HG03520 (cell line): ENCODE results near the gene LSR.
A peak's percentile ranks its signal among the peaks of the same experiment; 100 is the strongest.

Experiments
- ATAC-seq: cut with Tn5 transposase; IDR thresholded peaks from one replicate; pipeline ENCODE4 v1.9.1; 2021; ENCODE audit warnings: mild to moderate bottlenecking, moderate library complexity; ENCODE audit not compliant: unreplicated experiment

Gene LSR

DNA sequence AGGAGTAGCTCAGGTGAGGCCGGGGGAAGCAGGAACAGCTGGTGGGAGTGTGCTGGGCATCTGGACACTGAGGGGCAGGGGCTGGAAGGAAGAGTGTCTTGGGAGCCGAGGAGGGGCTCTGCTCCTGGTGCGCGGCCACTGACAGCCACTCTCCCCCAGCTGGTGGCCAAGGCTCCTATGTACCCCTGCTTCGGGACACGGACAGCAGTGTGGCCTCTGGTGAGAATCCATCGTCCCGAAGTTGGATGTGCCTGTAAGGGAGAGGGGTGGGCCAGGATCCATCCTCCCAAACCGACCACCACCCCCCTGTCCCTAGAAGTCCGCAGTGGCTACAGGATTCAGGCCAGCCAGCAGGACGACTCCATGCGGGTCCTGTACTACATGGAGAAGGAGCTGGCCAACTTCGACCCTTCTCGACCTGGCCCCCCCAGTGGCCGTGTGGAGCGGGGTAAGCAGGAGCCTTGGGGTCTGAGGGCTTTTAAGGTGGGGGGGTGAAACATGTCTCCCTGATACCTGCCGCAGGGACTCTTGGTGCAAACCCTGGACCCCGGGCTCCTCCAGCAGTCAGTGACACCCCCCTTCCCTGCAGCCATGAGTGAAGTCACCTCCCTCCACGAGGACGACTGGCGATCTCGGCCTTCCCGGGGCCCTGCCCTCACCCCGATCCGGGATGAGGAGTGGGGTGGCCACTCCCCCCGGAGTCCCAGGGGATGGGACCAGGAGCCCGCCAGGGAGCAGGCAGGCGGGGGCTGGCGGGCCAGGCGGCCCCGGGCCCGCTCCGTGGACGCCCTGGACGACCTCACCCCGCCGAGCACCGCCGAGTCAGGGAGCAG, 17.9 kb downstream of the LSR start:
- ATAC-seq = no peak

DNA sequence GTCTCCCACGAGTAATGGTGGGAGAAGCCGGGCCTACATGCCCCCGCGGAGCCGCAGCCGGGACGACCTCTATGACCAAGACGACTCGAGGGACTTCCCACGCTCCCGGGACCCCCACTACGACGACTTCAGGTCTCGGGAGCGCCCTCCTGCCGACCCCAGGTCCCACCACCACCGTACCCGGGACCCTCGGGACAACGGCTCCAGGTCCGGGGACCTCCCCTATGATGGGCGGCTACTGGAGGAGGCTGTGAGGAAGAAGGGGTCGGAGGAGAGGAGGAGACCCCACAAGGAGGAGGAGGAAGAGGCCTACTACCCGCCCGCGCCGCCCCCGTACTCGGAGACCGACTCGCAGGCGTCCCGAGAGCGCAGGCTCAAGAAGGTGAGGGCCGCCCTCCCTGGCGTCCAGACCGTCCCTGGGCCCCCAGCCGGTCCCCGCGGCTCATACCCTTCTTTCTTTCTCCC, 18.6 kb downstream of the LSR start:
- no peak for ATAC-seq

DNA sequence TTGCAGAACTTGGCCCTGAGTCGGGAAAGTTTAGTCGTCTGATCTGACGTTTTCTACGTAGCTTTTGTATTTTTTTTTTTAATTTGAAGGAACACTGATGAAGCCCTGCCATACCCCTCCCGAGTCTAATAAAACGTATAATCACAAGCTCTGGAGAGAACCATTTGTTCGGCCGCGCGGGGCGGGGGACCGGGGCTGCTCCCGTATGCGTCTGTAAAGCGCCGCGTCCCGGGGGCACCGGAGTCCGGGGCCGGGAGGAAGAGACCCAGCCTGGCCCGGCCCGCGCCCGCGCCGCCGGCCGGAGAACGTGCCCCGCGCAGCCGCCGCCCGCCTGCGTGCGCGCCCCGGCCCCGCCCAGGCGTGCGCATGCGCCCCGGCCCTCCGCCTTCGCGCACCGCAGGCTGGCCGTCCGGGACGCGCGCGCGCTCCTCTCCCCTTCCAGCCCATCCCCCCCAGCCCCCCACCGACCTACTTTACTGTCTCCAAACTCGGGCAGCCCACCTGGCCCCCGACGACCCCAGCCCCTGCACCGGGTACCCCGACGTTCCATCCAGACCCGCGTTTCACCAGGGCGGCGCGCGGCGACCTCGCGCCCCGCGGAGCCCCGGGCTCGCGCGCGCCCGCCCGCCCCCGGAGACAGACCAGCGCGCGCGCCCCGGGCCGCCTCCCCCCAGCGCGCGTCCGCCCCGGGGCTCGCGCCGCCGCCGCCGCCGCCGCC, 19.2 kb downstream of the LSR start:
- peak; percentile 34 for ATAC-seq

DNA sequence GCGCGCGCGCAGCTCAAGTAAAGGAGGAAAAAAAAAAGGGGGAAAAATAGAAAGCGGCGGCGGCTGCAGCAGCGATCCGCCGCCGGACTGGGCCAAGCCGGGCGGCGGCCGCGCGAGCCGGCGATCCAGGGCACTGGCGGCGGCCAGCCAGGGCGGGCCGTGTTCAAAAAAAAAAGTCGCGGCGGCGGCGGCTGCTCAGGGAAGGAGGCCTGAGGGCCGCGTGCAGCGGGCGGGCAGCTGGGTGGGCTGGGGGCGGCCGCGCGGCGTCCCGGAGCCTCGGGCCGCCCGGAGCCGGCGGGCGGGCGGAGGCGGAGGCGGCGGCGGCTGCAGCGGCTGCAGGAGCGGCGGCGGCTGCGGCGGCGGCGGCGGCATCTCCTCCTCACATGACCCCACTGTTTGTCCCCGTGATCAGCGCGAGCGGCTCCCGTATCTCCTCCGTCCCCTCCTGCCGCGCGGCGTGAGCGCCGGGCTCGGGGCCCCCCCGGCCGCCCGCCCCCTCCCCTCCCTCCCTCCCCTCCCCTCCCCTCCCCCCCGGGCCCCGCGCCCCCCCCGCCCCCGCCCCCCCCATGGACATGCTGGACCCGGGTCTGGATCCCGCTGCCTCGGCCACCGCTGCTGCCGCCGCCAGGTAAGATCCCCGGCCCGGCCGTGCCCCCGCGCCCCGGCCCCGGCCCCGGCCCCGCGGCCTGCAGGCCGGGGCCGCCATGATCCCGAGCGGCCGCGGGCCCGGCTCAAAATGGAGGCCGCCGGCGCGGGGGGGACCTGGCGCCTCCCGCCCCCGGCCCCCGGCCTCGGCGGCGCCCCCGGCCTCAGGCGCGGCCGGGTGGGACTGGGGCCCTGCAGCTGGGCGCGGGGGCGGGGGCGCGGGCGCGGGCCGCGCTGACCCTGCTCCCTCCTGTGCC, 20.0 kb downstream of the LSR start, which contains the start of gene USF2:
TSS of gene USF2 (plus strand) at position 427 of the 902 bp plus-strand sequence. CDS start at position 567, 140 bp downstream.
- no peak for ATAC-seq

- ATAC-seq = peak; percentile 43
These were observed 20.8 kb downstream of the LSR start for GRCh38 chr19:35269438-35270117.

GRCh38 chr19:35270381-35270811, 21.6 kb downstream of the LSR start:
- ATAC-seq = no peak

DNA sequence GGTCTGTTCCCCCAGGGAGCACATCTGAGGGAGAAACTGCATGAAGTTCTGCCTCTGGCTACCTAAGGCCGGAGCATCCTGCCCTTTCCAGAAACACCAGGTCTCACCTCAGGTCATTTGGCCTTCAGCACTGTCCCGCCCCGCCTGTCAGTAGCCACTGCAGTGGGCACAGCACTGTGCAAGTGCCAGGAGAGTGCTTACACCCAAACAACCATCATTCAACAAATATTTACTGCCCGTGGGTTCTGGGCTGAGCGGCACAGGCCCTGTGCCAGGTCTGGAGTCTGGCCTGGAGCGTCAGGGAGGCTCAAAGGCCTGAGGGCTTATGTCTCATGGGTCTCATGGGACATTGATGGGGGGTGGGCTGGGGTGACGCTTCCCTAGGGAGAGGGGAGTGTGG, 22.7 kb downstream of the LSR start:
- ATAC-seq = no peak

GRCh38 chr19:35272122-35272719, 23.4 kb downstream of the LSR start:
- ATAC-seq = no peak

DNA sequence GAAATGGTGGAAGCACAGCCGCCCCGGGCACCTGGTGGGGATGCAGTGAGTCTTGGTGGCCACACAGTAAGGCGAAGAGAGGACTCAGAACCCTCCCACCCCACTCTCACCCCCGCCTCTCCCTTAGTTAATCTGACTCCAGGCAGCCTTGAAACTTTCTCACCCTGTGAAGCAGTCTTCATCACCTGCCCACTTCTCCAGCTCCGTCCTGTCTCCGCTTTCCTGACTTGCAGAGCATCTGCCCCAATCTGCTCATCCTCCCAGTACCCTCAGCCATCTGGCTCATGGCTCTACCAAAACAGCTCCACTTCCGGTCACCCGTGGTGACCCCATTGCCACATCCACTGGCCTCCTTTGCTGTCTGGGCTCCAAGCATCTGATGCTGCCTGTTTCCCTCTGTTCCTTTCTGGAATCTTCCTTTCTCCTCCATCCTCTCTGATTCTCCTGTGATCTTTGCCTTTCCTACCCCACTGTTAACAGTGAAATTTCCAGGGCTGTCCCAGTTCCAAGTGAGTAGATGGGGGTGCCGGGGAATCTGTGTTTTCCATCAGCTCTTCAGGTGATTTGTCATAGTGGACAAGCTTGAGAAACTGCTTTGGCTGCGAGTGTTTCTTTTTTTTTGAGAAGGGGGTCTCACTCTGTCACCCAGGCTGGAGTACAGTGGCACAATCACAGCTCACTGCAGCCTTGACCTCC, 24.3 kb downstream of the LSR start:
- no peak for ATAC-seq

- ATAC-seq = no peak
These were observed 25.0 kb downstream of the LSR start for GRCh38 chr19:35273686-35274259.

DNA sequence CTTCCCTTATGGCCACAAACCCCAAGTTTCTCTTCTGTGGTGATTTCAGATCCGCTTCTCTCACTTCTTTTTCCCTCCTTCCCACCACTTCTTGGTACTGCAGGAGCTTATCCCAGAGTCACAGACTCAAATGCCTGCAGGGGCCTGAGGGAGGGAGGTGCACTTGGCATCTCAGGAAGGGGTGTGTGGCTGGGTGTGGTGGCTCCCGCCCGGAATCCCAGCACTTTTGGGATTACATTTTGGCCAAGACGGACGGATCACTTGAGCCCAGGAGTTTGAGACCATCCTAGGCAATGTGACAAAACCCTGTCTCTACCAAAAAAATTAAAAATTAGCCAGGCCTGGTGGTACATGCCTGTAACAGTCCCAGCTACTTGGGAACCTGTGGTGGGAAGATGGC, 25.5 kb downstream of the LSR start:
- no peak for ATAC-seq

DNA sequence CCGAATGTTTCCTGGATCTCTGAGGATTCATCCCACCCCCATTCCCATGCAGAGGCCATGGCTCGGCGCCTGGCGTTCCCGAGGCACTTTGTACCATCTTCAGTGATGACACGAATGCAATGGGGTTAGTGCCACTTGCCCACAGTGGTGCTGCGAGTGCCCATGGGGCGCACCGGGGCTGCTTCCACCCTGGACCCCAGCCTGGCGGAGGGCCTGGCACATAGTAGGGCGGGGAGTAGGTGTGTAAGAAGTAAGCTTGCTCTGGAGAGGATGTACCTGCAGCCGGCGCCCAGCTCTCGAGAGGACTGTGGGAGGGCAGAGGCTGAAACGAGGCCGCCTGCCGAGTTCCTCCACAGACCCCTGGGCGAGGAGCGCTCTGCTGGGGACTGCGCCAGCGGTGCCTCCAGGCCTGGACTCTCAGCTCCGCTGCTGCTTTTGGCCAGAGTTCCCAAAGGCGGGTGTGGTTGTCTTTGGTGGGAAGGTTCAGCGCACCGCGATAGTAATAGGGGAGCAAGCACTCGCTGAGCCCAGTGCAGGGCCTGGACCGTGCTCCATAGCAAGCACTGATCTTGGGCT, 28.0 kb downstream of the LSR start:
- no peak for ATAC-seq

DNA sequence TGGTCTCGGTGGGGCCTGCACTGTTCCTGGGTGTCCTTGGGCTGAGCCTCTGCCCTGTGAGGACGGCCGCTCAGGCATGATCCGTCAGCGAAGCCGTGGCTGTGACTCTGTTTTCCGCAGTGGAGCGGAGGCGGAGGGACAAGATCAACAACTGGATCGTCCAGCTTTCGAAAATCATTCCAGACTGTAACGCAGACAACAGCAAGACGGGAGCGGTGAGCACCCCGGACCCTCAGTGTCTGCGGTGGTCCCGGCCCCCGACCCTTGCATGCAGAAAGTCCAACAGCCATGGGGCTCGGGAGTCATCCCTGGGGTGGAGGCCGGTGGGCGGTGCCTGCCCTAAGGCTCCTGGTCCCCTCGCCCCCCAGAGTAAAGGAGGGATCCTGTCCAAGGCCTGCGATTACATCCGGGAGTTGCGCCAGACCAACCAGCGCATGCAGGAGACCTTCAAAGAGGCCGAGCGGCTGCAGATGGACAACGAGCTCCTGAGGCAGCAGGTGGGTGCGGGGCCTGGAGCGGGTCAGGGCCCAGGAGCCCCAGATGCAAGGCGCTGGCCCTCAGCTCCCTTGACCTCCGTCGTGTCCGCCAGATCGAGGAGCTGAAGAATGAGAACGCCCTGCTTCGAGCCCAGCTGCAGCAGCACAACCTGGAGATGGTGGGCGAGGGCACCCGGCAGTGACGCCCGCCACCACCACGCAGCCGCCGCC, 29.9 kb downstream of the LSR start:
- no peak for ATAC-seq

DNA sequence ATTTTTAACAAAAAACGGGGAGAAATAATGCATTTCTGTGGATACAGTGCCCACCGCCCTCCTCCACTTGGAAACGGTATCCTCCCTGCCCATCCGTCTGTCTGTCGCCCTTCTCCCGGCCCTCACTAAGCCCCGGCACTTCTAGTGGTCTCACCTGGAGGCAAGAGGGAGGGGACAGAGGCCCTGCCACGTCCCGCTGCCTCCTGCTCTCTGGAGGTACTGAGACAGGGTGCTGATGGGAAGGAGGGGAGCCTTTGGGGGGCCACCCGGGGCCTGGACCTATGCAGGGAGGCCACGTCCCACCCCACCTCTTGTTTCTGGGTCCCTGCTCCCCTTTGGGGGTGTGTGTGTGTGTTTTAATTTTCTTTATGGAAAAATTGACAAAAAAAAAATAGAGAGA, 30.6 kb downstream of the LSR start:
- ATAC-seq = no peak

DNA sequence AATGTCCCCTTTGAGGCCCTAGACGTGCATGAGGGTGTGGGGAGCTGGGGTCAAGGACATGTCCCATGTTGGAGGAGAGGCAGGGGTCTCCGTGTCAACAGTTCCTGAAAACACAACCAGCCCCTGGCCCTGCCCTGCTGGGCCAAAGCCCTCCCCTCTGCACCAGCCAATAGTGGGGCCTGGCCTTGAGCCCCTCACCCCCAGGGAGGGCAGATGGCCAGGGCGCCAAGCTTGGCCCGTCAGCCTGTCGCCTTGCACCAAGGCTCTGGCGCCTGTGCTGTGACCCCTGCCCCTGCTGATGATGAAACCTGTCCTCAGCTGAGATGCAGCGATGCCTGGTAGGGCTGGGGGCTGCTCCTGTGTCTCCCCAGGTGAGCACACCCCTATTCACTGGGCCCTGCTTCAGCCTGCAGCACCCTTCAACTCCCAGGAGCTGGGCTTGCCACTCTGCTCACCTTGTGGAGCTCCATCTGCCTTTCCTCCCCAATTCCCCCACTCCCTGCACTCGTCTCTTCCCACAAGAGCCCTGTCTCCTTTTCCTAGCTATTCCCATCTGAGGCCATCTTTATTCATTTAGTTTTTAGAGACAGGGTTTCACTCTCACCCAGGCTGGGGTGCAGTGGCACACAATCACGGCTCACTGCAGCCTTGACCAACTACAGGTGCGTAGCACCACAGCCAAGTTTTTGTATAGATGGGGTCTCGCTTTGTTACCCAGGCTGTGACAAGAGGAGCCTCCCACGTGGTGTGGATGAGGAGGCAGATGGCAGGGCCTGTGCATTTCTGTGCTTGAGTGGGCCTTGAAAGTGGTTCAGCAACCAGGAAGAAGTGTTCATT, 31.4 kb downstream of the LSR start:
- no peak for ATAC-seq

- no peak for ATAC-seq
These were observed 32.5 kb downstream of the LSR start for GRCh38 chr19:35281303-35281702.
